Ovary (tissue), 9 donors: ENCODE measurements around the gene CNBD2. TPM values are rescaled to one million over a fixed set of nuclear protein-coding genes. Genes with fewer than 3 reads are reported as not detected.

Experiments
- DNase-seq, 5 donors: peaks; one replicate each; pipeline ENCODE4 v3.0.0-alpha.2; 2019 to 2020
- H3K27ac ChIP-seq, 2 donors: fragments of 200-600 bp; one replicate each; pipeline versions ENCODE4 v1.5.1 to v1.8.0; 2019 to 2022
- H3K27me3 ChIP-seq: fragments of 200-600 bp; one replicate; pipeline ENCODE4 v1.8.0; 2022
- H3K36me3 ChIP-seq: fragments of 200-600 bp; sonication (generic); one replicate; pipeline ENCODE4 v1.5.1; 2019
- H3K4me1 ChIP-seq: one replicate; pipeline ENCODE4 v1.8.1; 2013; ENCODE audit warnings: mild to moderate bottlenecking, moderate library complexity; ENCODE audit not compliant: insufficient read depth
- H3K4me3 ChIP-seq: fragments of 200-600 bp; sonication (generic); one replicate; pipeline ENCODE4 v1.5.1; 2017
- H3K9me3 ChIP-seq, 2 donors: fragments of 200-600 bp in 1 of 2; sonication (generic) in 1 of 2; one replicate each; pipeline versions ENCODE4 v1.5.1 to v1.8.1; 2013 to 2019; ENCODE audit warnings: mild to moderate bottlenecking in 1 of 2, moderate library complexity in 1 of 2
- EP300 ChIP-seq: sonication (generic); formaldehyde crosslinking; IDR thresholded peaks from one replicate; pipeline ENCODE4 v1.6.1; 2017; ENCODE audit warnings: antibody characterized with exemption
- POLR2A ChIP-seq: fragments of 450-650 bp; IDR thresholded peaks from one replicate; pipeline ENCODE4 v1.6.1; 2017; ENCODE audit warnings: antibody characterized with exemption, mild to moderate bottlenecking, moderate library complexity
- WGBS, 3 donors: extraction: QIAGEN DNeasy Blood & Tissue Kit in 1 of 3; methylation state at CpG; one replicate each; pipeline versions ENCODE4 v1.1.5 to v1.1.7; 2013 to 2017; 5-methylcytosine and 5-hydroxymethylcytosine counted together
- intact Hi-C, 4 donors: fragments of 100-400 bp; cut with DNase I; formaldehyde crosslinking; loops; one replicate each; pipeline versions ENCODE4 v1.11.0 to v1.15.1; 2022 to 2023
- polyA plus RNA-seq, 2 donors: library from polyadenylated mRNA; stranded (reverse); fragments of 200-250 nt in 1 of 2; fragments of 350-450 nt in 1 of 2; fragmentation: Illumina TruSeq in 1 of 2; extraction: RNeasy Lipid Tissue Mini Kit (QIAGEN cat#74804) in 1 of 2; gene quantifications; one replicate each; pipeline ENCODE4 v1.2.3, GENCODE V29; 2013 to 2014
- total RNA-seq, 7 donors: library from RNA; depleted of rRNA in 2 of 7; stranded (reverse); fragments of >200 nt in 2 of 7; fragmentation: NEBNext Ultra II Directional in 3 of 7; extraction: Animal tissue kit (Norgen Biotek cat#: 25700) in 3 of 7; gene quantifications; one replicate each; pipeline versions ENCODE4 v1.1.0 to v1.2.4, GENCODE V29; 2016 to 2023
- TF ChIP-seq, protein P1 (sequence below), 3 donors: fragments of 450-650 bp in 2 of 3; fragments of 200-600 bp in 1 of 3; IDR thresholded peaks; one replicate each; pipeline versions ENCODE4 v1.5.1 to v1.8.0; 2016 to 2022; ENCODE audit warnings: antibody characterized with exemption in 3 of 3, mild to moderate bottlenecking in 1 of 3
- donor health status: DM: no; HTN: no; CAD: no; lungs with moderate emphysema.
- donor health status: DM: no; HTN: no; CAD: no.
- donor health status: Bipolar disorder and iron deficiency.
- donor health status: DM: yes; HTN: yes; CAD: no.
- donor health status: DM: no; HTN: no; CAD: no.
- donor health status: DM: yes; HTN: yes; CAD: no.

Gene CNBD2
- total and polyA plus RNA-seq, 9 donors: 2.4 to 8.7 (median 4.5) TPM

- H3K27me3 ChIP-seq: no peaks in the 10 kb centered on the region
- no peaks in the 10 kb centered on the region for H3K4me1 ChIP-seq
- TF ChIP-seq POLR2A (no peak), EP300 (no peak)
- TF ChIP-seq, protein P1, sequence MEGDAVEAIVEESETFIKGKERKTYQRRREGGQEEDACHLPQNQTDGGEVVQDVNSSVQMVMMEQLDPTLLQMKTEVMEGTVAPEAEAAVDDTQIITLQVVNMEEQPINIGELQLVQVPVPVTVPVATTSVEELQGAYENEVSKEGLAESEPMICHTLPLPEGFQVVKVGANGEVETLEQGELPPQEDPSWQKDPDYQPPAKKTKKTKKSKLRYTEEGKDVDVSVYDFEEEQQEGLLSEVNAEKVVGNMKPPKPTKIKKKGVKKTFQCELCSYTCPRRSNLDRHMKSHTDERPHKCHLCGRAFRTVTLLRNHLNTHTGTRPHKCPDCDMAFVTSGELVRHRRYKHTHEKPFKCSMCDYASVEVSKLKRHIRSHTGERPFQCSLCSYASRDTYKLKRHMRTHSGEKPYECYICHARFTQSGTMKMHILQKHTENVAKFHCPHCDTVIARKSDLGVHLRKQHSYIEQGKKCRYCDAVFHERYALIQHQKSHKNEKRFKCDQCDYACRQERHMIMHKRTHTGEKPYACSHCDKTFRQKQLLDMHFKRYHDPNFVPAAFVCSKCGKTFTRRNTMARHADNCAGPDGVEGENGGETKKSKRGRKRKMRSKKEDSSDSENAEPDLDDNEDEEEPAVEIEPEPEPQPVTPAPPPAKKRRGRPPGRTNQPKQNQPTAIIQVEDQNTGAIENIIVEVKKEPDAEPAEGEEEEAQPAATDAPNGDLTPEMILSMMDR (IDR thresholded peaks at IDR 0.05): no peak
- H3K9me3 ChIP-seq: no peaks in the 10 kb centered on the region
- H3K4me3 ChIP-seq: no peak overlapping the region
- no peaks in the 10 kb centered on the region for H3K36me3 ChIP-seq
- intact Hi-C loops: no loop called here
- no peak overlapping the region for H3K27ac ChIP-seq
- no peak for DNase-seq
- 75 to 82% (median 76%) methylated on average over 4 of the region's 4 CpGs for WGBS, 3 donors
These were observed 4.5 kb upstream of the CNBD2 start for GRCh38 chr20:35963878-35964277.

DNA sequence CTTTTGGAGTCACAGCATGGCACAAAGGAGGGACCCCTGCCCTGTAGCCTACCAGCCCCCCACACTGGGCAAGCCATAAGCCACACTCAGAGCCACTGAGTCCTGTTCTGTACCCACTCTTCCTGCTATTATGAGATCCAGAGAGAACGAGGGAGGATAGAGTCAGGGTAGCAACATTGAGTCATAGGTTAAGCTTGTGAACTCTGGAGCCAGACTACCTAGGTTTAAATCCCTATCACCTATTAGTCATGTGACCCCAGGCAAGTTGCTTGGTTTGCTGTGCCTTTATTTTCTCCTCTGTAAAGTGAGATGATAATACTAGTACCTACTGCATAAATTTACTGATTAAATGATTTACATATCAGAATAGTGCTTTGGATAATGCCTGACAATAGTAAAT is 540 bp downstream of the CNBD2 start:
- no peaks in the 10 kb centered on the region for H3K27me3 ChIP-seq
- no peaks in the 10 kb centered on the region for H3K9me3 ChIP-seq
- intact Hi-C loops: no loop called here
- H3K36me3 ChIP-seq: no peaks in the 10 kb centered on the region
- 18 to 47% (median 42%) methylated on average over 1 of the region's 1 CpG for WGBS, 3 donors
- no peak for TF ChIP-seq POLR2A
- TF ChIP-seq, protein P1 (IDR thresholded peaks at IDR 0.05): no peak
- TF ChIP-seq EP300: no peak
- H3K27ac ChIP-seq: no peak overlapping the region
- no peak overlapping the region for H3K4me3 ChIP-seq
- DNase-seq: no peak
- no peaks in the 10 kb centered on the region for H3K4me1 ChIP-seq

DNA sequence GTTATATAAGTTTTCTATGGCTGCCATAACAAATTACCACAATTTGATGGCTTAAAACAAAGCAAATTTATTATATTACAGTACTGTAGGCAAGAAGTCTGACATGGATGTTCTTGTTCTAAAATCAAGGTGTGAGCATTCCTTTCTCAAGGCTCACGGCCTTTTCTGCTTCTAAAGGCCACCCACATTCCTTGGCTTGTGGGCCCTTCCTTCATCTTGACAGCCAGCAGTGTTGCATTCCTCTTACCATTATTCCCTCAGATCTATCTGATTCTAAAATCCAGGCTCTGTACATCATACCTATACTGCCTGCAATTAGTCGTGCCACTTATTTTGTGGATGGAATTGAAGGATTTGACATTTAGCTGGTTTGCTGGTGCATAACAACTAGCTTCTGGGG is 3.6 kb downstream of the CNBD2 start:
- no peaks in the 10 kb centered on the region for H3K4me1 ChIP-seq
- H3K27ac ChIP-seq: no peak overlapping the region
- H3K4me3 ChIP-seq: no peak overlapping the region
- H3K9me3 ChIP-seq: no peaks in the 10 kb centered on the region
- no peaks in the 10 kb centered on the region for H3K36me3 ChIP-seq
- DNase-seq: no peak
- 88 to 96% (median 94%) methylated on average over 2 of the region's 2 CpGs for WGBS, 3 donors
- TF ChIP-seq, protein P1 (IDR thresholded peaks at IDR 0.05): no peak
- TF ChIP-seq POLR2A: no peak
- no peak for TF ChIP-seq EP300
- H3K27me3 ChIP-seq: no peaks in the 10 kb centered on the region
- intact Hi-C loops: no loop called here

- 76 to 93% (median 83%) methylated on average over 4 of the region's 4 CpGs for WGBS, 3 donors
- no peak for DNase-seq
- no peak overlapping the region for H3K4me3 ChIP-seq
These were observed 4.1 kb downstream of the CNBD2 start for GRCh38 chr20:35972462-35972861.

More at GRCh38 chr20:35972462-35972861, 4.1 kb downstream of the CNBD2 start:
- TF ChIP-seq, protein P1 (IDR thresholded peaks at IDR 0.05): no peak
- TF ChIP-seq POLR2A (no peak), EP300 (no peak)
- intact Hi-C loops: no loop called here
- Histone ChIP-seq H3K27ac (no peak overlapping the region), H3K4me1 (no peaks in the 10 kb centered on the region), H3K9me3 (no peaks in the 10 kb centered on the region), H3K27me3 (no peaks in the 10 kb centered on the region), H3K36me3 (no peaks in the 10 kb centered on the region)
